Epithelial cell of proximal tubule (primary cell): ENCODE data around the gene MAP4K2. TPM values are rescaled to one million over a fixed set of nuclear protein-coding genes. Genes with fewer than 3 reads are reported as not detected.

Experiments
- DNase-seq: peaks from one replicate; pipeline ENCODE4 v3.0.0-alpha.2; 2011; ENCODE audit warnings: low read depth
- H3K4me3 ChIP-seq: 2 replicates; pipeline ENCODE4 v1.5.1; 2011; ENCODE audit warnings: low read depth, mild to moderate bottlenecking, low read length
- CTCF ChIP-seq: conservative IDR thresholded peaks from 2 replicates; pipeline ENCODE4 v1.5.1; 2012; ENCODE audit warnings: low read depth, mild to moderate bottlenecking, low read length
- total RNA-seq: library from RNA; depleted of rRNA; stranded (reverse); fragments of >200 nt; gene quantifications from 2 replicates; pipeline ENCODE4 v1.2.3, GENCODE V29; 2015

Gene MAP4K2
- total RNA-seq, 1 donor from 2014 or later = 52.4 TPM

GRCh38 chr11:64801158-64801464 is 1.9 kb downstream of the MAP4K2 start:
- H3K4me3 ChIP-seq = no peak overlapping the region
- TF ChIP-seq CTCF = no peak
- DNase-seq = no peak

- no peak for TF ChIP-seq CTCF
- no peak overlapping the region for H3K4me3 ChIP-seq
- no peak for DNase-seq
Observed at GRCh38 chr11:64800303-64801157, 2.5 kb downstream of the MAP4K2 start.

- TF ChIP-seq CTCF = no peak
Observed at GRCh38 chr11:64799623-64800302, 3.3 kb downstream of the MAP4K2 start.

GRCh38 chr11:64799256-64799622 is 3.8 kb downstream of the MAP4K2 start:
- no peak for TF ChIP-seq CTCF
- DNase-seq = no peak
- no peak overlapping the region for H3K4me3 ChIP-seq

More at GRCh38 chr11:64799623-64800302, 3.3 kb downstream of the MAP4K2 start:
- no peak overlapping the region for H3K4me3 ChIP-seq
- DNase-seq = no peak

GRCh38 chr11:64796757-64797541 is 6.1 kb downstream of the MAP4K2 start:
- DNase-seq = no peak
- no peak overlapping the region for H3K4me3 ChIP-seq
- TF ChIP-seq CTCF = no peak

GRCh38 chr11:64796047-64796756 is 6.8 kb downstream of the MAP4K2 start:
- TF ChIP-seq CTCF = no peak
- no peak overlapping the region for H3K4me3 ChIP-seq
- DNase-seq = no peak
